PC-3 (cell line): Measurements from ENCODE around the gene ATP5F1A. TPM values are rescaled to one million over a fixed set of nuclear protein-coding genes. Genes with fewer than 3 reads are reported as not detected.

ENCODE experiments used
- ATAC-seq: fragments of 200-7000 bp; cut with Tn5 transposase; 2 replicates; pipeline ENCODE4 v1.9.1; 2020; ENCODE audit warnings: mild to moderate bottlenecking, moderate library complexity
- Bru-seq: library from RNA; stranded (reverse); fragments of 400-500 nt; gene quantifications from one replicate; lab custom pipeline; 2021; lab: Mats Ljungman, UMichigan
- BruChase-seq, 2 experiments: library from RNA; stranded (reverse); fragments of 400-500 nt; gene quantifications; one replicate each; lab custom pipeline; 2021; lab: Mats Ljungman, UMichigan
- BruUV-seq: library from RNA; stranded (reverse); fragments of 400-500 nt; replicated peaks from 2 replicates; lab custom pipeline; 2021; lab: Mats Ljungman, UMichigan
- CTCF ChIA-PET: fragments of 300-600 bp; sonication (Branson Sonifier 250); formaldehyde crosslinking; loops from one replicate; lab custom pipeline; 2022; ENCODE audit warnings: antibody characterized with exemption; lab: Charles Lee
- POLR2A ChIA-PET: fragments of 300-600 bp; sonication (Branson Sonifier 250); formaldehyde crosslinking; loops from one replicate; lab custom pipeline; 2022; ENCODE audit warnings: antibody characterized with exemption; ENCODE audit not compliant: unreplicated experiment; lab: Charles Lee
- DNase-seq: peaks from one replicate; pipeline ENCODE4 v3.0.0-alpha.2; 2015
- H2AFZ ChIP-seq: fragments of 300-600 bp; sonication (generic); 2 replicates; pipeline ENCODE4 v1.6.0; 2016; ENCODE audit warnings: antibody characterized with exemption, low read length
- H3F3A ChIP-seq: fragments of 300-600 bp; sonication (generic); one replicate; pipeline ENCODE4 v1.6.0; 2017; ENCODE audit warnings: antibody characterized with exemption, low read length, control low read depth, mild to moderate bottlenecking; ENCODE audit not compliant: unreplicated experiment
- H3K27ac ChIP-seq: fragments of 300-600 bp; sonication (generic); 2 replicates; pipeline ENCODE4 v1.5.1; 2016; ENCODE audit warnings: mild to moderate bottlenecking, low read length
- H3K27me3 ChIP-seq: fragments of 300-600 bp; sonication (generic); 2 replicates; pipeline ENCODE4 v1.6.1; 2016; ENCODE audit warnings: low read length, mixed read lengths
- H3K36me3 ChIP-seq: fragments of 300-600 bp; sonication (generic); 2 replicates; pipeline ENCODE4 v1.6.1; 2016; ENCODE audit warnings: low read depth, mixed run types, low read length, mixed read lengths
- H3K4me1 ChIP-seq: fragments of 300-600 bp; sonication (generic); 2 replicates; pipeline ENCODE4 v1.5.1; 2016; ENCODE audit warnings: low read length; ENCODE audit not compliant: insufficient read depth
- H3K4me2 ChIP-seq: fragments of 300-600 bp; sonication (generic); 2 replicates; pipeline ENCODE4 v1.6.0; 2016; ENCODE audit warnings: low read length
- H3K4me3 ChIP-seq: fragments of 300-600 bp; sonication (generic); 2 replicates; pipeline ENCODE4 v1.5.1; 2016; ENCODE audit warnings: mild to moderate bottlenecking, low read length, mixed read lengths
- H3K79me2 ChIP-seq: fragments of 300-600 bp; sonication (generic); 2 replicates; pipeline ENCODE4 v1.6.1; 2017; ENCODE audit warnings: low read length, mixed read lengths
- H3K9ac ChIP-seq: fragments of 300-600 bp; sonication (generic); 2 replicates; pipeline ENCODE4 v1.6.0; 2016; ENCODE audit warnings: mild to moderate bottlenecking, low read length
- H3K9me2 ChIP-seq: fragments of 300-600 bp; sonication (generic); replicated peaks from 2 replicates; pipeline ENCODE4 v1.6.1; 2016; ENCODE audit warnings: mixed run types, low read length, mixed read lengths
- H3K9me3 ChIP-seq: fragments of 300-600 bp; sonication (generic); 2 replicates; pipeline ENCODE4 v1.6.1; 2016; ENCODE audit warnings: low read length, mixed read lengths
- H4K20me1 ChIP-seq: fragments of 300-600 bp; sonication (generic); 2 replicates; pipeline ENCODE4 v1.6.1; 2016; ENCODE audit warnings: low read length, mixed read lengths
- CTCF ChIP-seq: fragments of 300-600 bp; sonication (generic); conservative IDR thresholded peaks from 2 replicates; pipeline ENCODE4 v1.5.1; 2017; ENCODE audit warnings: antibody characterized with exemption, low read depth, mild to moderate bottlenecking, low read length
- EZH2 ChIP-seq: fragments of 300-600 bp; sonication (generic); IDR thresholded peaks from one replicate; pipeline ENCODE4 v1.6.1; 2017; ENCODE audit warnings: antibody characterized with exemption, mild to moderate bottlenecking, low read length; ENCODE audit not compliant: unreplicated experiment
- EZH2phosphoT487 ChIP-seq: fragments of 300-600 bp; sonication (generic); IDR thresholded peaks from 2 replicates; pipeline ENCODE4 v1.6.1; 2018; ENCODE audit warnings: mild to moderate bottlenecking, antibody characterized with exemption, low read length, borderline replicate concordance
- intact Hi-C: fragments of 100-400 bp; cut with micrococcal nuclease; formaldehyde crosslinking; loops from 2 replicates; pipeline ENCODE4 v1.9.0; 2023
- long read RNA-seq: library from polyadenylated mRNA; unstranded; transcript quantifications from one replicate; pipeline ENCODE4 v2.0.0, GENCODE V29; 2021; ENCODE audit not compliant: unreplicated experiment
- total RNA-seq: library from RNA; depleted of rRNA; stranded (reverse); fragments of >200 nt; gene quantifications from 2 replicates; pipeline ENCODE4 v1.2.3, GENCODE V29; 2014; rRNA removed

Gene ATP5F1A
- 243 and 250 TPM in 2 replicates for total RNA-seq
- Bru-seq, nascent RNA: percentile 89 among the genes with signal in this experiment
- percentile 94 among the genes with signal in this experiment for BruChase-seq, experiment 1, labeled RNA remaining after a 6-hour chase
- percentile 91 among the genes with signal in this experiment for BruChase-seq, experiment 2, labeled RNA remaining after a 2-hour chase
- long read RNA-seq, full-length matches to known transcripts: 559 of 656 reads
- long read RNA-seq, partial matches to known transcripts: 88 of 656 reads
- long read RNA-seq, other reads (novel, unspliced or antisense): 9 of 656 reads

GRCh38 chr18:46097801-46098615 lies at the start of gene ATP5F1A:
Gene ATP5F1A (minus strand): TSS chr18:46098296. CDS start chr18:46098231, 65 bp downstream.
- no peaks in the 10 kb centered on the region for H3F3A ChIP-seq
- peaks cover 49% of the 10 kb centered on the region for H3K79me2 ChIP-seq
- 0 out of 2 replicates have a peak, but pooled peaks cover 3% of the 10 kb centered on the region for H4K20me1 ChIP-seq
- CTCF ChIA-PET: no interaction called here
- H3K9me2 ChIP-seq: no peaks in the 10 kb centered on the region
- no peaks in the 10 kb centered on the region for H3K27me3 ChIP-seq
- H3K4me2 ChIP-seq: peak within 1 kb of the TSS; percentile 85
- H3K9me3 ChIP-seq: no peaks in the 10 kb centered on the region
- POLR2A ChIA-PET: interaction anchor here (0.6 kb wide), 2 partner anchors 75 to 1052 kb away, joined by 3 to 4 read pairs; no protein-coding TSS in a partner anchor
- no peaks in the 10 kb centered on the region for H3K36me3 ChIP-seq
- no peak for TF ChIP-seq EZH2phosphoT487
- TF ChIP-seq EZH2: no peak
- TF ChIP-seq CTCF: no peak
- intact Hi-C loops: no loop called here
- no TSS peak for BruUV-seq
- peaks cover 6% of the 10 kb centered on the region; the same call in 1 of the 2 replicates for H3K4me1 ChIP-seq
- H2AFZ ChIP-seq: peak within 1 kb of the TSS; percentile 96
- ATAC-seq: peak; percentile 93
- H3K27ac ChIP-seq: peak within 1 kb of the TSS; percentile 64
- H3K9ac ChIP-seq: peak within 1 kb of the TSS; percentile 94
- H3K4me3 ChIP-seq: peak within 1 kb of the TSS; percentile 95
- DNase-seq: peak; percentile 52

- ChIA-PET CTCF (no interaction called here), POLR2A (no interaction called here)
- no peaks in the 10 kb centered on the region for H3K9me2 ChIP-seq
- no peaks in the 10 kb centered on the region for H3K79me2 ChIP-seq
- ATAC-seq (no peak), DNase-seq (no peak)
- no peaks in the 10 kb centered on the region for H3K9me3 ChIP-seq
- H4K20me1 ChIP-seq: no peaks in the 10 kb centered on the region
- H3K4me2 ChIP-seq: no peak overlapping the region
- H3K4me1 ChIP-seq: no peaks in the 10 kb centered on the region
- H3K27ac ChIP-seq: no peak overlapping the region
- H3K4me3 ChIP-seq: no peak overlapping the region
- no peaks in the 10 kb centered on the region for H3K36me3 ChIP-seq
- no peak overlapping the region for H2AFZ ChIP-seq
- H3K9ac ChIP-seq: no peak overlapping the region
- intact Hi-C loops: no loop called here
- H3F3A ChIP-seq: no peaks in the 10 kb centered on the region
- no peak for TF ChIP-seq CTCF
- TF ChIP-seq EZH2phosphoT487: no peak
- TF ChIP-seq EZH2: no peak
- H3K27me3 ChIP-seq: no peaks in the 10 kb centered on the region
- BruUV-seq: no TSS peak
These were observed 43.1 kb upstream of the ATP5F1A start for GRCh38 chr18:46141199-46141598.
